Measurements from ENCODE around the gene ANAPC10.
"Not testable (repeated sequence)": the region's sequence is repeated elsewhere in the genome, so short reads cannot be mapped to it uniquely, and the experiment has no call there.

The ANAPC10 gene

DNA sequence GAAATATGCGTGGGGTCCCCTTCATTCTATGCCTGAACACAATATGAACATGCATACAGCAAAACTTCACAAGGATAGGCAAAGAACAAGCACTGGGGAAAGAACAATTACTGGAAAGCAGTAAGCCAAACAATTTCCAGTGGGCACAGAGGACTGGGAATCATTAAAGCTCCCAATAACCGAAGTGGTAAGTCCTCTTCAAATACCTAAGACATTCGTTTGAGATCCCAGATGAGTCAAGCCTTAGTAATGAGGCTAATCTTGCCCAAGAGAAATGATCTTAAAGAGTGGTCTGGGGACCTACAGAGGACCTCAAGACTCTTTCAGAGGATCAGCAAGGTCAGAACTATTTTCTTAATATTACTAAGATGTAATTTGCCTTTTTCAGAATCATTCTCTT is 28.6 kb downstream of the ANAPC10 start:
- DNase-seq = no peak

DNA sequence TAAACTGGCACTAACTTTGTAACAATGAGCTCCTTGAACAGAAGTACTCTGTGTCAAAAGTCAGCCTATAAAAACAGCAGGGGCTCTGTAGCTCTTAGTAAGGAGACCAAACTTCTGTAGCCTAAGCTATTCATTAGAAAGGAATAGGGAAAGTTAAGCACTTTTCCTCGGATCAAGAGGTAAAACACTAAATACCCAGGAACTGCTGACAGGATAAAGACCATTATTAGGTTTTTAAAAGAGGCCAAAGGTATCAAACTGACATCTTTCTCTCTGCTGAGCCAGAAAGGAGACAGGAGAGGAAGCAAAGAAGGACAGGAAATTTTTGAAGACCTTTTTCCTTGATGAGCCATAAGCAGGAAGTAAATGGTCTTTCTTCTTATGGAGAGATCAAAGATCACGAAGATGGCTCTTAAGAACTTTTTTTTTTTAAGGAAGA is 31.9 kb downstream of the ANAPC10 start:
- DNase-seq = no peak

DNA sequence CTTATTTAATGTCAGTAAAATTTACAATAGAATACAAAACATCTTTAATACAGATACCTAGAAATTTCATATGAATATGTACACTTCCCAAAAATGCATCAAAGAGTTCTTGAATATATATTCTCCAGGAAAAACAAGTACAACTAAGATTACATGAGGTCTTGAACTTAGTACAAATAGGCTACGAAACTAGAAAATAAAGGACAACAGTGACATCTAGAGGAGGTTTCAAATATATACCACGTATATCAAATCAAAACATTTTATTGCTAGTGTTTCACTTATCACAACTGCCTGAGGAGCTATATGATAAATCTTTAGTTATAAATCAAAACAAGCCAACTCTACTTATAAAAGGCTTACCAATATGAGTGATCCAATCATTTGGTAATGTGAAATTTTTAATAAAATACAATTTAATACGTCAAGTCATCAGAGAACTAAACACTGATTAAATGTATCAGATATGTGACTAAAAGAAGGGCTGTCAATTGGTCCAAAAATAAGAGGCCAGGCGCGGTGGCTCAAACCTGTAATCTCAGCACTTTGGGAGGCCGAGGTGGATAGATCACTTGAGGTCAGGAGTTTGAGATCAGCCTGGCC is 36.6 kb downstream of the ANAPC10 start:
- DNase-seq = no peak

DNA sequence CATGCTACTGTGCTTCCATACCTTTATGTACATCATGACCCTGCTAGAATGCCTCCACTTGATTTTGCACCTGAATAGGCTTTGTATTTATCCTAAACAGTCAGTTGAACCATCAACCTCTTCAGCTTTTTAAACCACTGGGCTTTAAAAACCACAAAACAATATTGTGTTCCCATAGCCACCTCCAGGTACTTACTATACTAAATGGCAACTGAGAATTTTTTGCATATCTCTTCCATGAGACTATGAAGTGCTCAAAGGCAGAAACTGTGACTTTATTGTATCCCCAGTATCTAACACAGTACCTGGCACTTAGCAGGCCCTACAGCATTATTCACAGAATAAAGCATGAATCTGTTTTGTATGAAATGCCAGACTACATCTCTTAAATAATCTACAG is 39.7 kb downstream of the ANAPC10 start:
- no peak for DNase-seq

DNA sequence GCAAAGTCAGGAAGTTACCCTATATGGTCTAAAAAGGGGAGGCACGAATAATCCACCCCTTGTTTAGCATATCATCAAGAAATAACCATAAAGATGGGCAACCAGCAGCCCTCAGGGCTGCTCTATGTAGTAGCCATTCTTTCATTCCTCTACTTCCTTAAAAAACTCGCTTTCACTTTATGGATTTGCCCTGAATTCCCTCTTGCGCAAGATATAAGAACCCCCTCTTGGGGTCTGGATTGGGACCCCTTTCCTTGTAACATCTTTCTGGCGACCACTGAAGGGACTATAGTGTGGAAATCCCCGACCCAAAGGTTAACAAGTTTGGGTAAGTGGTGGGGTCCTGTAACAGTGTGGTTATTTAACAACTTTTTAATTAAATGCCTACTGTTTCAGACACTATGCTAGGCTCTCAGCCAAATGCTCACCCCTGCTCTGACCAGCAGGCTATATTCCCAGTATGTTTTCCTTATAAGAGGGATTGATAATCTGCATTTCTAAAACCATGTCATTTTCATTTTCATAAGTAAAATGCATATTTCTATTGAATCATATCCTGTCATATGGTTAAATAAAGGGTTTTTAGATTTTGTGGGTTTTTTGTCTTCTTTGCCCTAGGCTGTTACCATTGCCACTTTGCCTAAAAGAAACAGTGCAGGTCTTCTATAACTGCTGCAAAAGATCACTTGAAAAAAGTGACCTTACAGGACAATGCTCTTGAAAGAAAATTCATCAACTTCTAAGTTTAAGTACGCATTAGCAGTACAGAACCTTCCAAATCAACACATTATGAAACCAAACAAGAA is 41.5 kb downstream of the ANAPC10 start:
- DNase-seq = no peak

DNA sequence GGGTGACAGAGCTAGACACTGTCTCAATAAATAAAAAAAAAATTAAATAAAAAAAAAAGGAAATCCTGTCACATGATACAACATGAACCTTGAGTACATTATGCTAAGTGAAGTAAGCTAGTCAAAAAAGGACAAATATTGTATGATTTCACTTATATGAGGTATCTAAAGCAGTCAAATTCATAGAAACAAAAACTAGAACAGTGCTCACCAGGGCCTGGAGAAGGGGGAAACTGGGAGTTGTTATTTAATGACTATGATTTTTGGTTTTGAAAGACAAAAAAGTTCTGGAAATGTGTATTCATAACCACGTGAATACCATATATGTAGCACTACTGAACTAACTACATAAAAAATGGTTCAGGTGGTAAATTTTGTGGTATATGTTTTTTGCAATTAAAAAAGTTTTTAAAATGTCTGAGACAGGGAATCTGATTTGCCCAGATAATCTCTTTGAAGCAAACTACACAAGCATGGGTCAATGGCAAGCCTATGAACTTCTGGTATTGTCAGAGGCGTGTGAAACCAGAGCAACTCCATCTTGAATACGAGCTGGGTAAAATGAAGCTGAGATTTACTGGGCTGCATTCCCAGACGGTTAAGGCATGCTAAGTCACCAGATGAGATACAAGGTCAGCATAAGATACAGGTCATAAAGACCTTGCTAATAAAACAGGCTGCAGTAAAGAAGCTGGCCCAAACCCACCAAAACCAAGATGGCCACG is 42.3 kb downstream of the ANAPC10 start:
- no peak for DNase-seq

DNA sequence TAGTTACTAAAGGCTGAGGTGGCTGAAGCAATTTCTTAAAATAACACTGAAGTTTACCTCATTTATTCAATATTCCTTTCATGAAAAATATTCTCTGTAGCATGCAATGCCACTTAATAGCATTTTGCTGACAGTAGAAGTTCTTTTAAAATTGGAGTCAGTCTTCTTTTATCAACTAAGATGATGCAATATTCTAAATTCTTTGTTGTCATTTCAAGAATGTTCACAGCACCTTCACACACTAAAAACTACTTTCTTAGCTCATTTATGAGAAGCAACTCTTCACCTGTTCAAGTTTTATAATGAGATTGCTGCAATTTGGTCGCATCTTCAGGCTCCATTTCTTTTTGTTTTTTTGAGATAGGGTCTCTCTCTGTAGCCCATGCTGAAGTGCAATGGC is 48.8 kb downstream of the ANAPC10 start:
- DNase-seq = no peak

DNA sequence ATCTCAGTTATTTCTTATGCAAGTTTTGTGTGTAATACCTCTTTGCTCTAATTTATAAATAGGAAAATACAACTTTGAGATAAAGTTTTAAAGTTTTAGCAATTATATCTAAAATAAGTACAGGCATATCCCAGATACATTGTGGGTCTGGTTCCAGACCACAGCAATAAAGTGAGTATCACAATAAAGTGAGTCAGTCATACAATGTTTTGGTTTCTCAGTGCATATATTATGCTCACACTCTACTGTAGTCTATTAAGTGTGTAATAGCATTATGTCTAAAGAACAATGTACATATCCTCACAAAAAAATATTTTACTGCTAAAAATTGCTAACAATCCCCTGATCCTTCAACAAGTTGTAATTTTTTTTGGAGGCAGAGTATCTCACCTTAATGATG is 49.2 kb downstream of the ANAPC10 start:
- DNase-seq = no peak

DNA sequence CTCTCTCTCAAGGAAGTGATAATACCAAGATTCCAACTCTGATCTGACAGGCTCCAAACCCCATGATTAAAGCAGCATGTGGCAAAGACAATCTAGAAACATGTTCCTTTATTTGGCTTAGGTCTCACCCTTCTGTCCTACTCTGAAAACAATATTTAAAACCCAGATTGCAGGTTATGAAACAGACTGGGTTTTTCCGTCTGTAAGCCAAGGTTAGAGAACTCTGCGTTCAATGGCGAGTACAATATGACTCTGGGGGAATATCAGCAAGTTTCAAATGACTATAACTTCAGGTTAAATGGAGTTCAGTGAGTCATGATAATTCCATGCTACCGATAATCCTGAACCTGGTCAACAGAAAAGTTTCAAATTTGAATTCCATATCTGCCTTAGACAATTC is 50.8 kb downstream of the ANAPC10 start:
- no peak for DNase-seq

DNA sequence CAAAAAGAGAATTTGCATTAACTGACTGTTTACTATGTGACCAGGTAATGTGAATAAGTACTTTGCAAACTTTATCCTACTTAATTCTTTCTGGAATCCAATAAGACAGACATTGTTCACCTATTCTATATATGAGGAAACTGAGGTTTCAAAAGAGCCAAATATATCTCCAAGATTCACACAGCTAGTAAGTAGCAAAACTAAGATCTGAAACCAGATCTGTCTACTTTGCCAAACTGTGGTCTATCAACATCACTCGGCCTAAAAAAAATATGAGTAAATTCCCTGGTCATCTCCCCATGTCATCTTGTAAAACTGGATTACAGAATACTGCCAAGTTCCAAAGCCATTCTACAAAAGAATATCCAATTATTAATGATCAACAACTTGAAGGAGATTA is 52.8 kb downstream of the ANAPC10 start:
- DNase-seq = no peak

DNA sequence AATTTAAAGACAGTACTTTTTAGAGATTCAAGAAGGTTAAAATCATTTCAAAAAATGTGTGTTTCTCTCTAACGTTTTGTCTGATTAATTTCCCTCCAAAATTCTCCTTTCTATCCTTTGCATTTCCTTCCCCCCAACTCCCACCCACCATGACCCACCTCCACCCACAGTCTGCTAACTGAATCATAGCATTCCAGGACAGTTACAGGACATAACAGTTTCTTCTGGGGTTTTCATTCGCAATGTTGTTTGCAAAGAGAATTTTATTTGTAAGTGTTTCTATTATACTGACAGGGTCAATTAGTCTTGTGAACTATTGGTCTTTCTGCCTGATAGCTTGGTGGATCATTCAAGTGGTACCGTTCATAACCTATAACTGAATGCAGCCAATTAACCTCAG is 53.7 kb downstream of the ANAPC10 start:
- no peak for DNase-seq

DNA sequence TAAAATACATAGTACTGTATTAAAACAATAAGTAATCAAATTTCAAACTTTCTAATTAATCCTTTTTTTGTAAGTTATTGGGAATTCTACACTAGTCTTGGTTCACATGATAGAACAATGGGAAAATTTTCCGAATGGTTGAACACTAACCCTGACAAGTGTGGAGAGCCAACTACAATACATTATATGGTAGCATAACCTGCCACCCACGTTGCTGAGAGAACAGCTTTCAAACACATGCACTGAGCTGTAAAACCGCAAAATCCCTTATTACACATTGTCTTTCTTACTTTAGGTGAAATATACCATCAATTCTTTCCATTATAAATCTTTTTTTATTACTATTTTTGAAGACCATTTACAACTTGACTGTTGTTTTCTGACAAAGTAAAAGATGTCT is 54.7 kb downstream of the ANAPC10 start:
- no peak for DNase-seq

DNA sequence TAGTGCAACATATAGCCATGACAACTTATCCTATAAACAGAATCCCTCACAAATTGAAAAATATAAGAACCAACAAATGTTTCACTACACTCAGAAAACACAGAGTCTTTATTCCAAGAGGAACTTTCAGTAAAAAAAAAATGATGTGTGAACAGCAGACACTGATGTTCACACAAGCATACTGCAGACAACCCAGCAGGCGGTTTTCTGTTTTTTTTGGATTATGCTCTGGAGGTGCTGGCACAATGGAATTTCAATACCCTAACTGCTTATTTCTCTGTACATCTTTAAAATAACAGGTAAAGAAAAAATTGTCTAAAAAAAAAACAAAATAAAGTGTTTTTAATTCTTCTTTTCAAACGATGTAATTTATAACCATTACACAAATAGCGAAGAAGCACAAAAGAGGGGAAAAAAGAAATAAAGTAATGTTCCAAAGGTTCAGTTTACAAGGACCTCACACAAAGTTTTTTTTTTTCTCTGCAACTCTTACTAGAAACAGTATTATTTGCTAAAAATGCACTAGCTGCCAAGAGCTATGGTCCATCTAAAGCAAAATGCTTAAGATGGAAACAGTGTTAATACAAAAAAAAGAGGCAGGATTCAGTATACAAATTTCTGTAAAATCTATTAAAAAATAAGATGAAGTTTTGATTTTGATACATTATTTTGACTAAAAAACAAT is 55.3 kb downstream of the ANAPC10 start:
- DNase-seq = no peak

DNA sequence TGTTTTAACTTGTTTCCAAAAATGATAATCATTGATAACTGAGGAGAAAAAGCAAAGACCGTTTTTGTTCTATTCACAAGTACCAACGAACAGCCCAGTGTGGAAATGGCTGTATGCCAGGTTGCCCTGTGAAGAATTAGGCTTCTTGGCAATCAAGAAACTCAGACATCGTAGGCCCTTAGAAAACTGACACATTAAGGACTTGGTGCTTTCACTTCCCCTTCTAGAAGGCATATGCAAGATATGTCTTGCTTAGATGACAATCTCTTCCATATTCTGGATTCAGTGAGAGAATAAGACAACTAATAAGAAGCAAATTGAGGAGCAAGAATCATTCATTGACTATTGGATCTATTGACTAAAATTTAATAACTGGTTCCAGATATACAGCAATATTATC is 56.6 kb downstream of the ANAPC10 start:
- no peak for DNase-seq

DNA sequence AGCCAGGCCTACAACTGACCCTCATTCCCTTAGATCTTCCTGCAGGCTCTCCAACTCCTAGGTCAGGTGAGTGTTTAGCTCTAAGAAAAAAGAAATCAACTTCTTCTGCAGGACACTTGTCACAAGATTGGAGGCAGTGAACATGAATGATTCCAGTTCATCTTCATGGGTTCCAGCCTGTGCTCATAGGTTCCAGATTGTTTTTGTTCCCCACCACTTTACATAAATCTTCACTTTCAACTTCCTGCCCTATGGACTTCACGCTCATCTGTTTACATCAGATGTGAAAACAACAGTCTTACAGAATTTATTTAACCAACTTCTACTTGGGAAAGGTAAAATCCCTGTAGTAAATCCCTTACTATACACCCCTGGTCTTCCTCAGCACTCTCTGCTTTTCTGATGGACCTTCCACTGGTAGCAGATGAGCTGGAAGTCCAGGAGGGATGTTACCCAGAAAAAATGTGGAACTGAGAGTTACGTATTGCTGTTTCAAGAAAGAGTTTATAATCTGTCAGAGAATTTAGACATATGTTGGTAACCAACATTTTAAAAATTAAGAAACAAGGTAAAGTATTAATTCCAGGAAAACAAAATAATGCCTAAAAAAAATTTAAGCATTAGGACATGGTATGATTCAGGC is 62.4 kb downstream of the ANAPC10 start:
- no peak for DNase-seq

DNA sequence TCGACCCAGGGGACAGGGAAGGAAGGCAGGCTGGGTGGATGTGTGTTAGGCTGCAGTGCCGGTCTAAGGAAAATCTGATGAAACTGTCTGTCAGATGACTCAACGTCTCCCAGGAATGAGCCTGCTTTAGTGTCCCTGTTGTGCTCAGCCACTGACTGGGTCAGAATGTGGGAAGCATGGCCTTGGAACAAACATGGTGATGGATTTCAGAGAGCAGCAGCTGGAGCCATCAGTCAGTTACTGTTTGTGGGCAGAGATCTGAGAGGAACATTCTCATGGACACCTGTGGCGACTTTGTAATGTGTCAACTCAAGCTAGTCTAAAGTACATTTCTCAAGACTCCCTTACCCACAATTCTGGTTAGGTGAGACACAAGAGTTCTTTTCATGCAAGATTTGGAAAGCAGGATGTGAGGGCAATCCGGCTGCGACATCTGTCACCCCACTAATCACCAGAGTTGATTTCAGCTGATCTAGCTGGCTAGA is 63.2 kb downstream of the ANAPC10 start:
- no peak for DNase-seq

DNA sequence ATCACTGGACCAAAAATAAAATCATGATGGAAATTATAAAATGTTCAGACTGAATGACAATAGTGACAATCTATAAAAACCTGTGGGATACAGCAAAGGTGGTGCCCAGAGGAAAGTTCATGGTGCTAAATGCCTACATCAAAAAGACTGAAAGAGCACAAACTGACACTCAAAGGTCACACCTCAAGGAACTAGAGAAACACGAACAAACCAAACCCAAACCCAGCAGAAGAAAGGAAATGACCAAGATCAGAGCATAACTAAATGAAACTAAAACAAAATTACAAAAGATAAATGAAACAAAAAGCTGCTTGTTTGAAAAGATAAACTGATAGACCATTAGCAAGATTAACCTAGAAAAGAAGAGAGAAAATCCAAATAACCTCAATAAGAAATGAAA is 78.7 kb downstream of the ANAPC10 start:
- no peak for DNase-seq

DNA sequence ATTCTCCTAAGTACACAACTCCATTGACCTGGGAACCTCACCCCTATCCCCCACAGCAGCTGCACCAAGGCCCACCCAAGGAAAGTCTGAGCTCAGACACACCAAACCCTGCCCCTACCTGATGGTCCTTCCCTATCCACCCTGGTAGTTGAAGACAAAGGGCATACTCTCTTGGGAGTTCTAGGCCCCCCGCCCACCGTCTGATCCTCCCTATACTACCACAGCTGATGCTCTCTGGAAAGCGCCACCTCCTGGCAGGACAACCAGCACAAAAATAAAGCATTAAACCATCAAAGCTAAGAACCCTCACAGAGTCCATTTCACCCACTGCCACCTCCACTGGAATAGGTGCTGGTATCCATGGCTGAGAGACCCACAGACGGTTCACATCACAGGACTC is 83.6 kb downstream of the ANAPC10 start:
- no peak for DNase-seq

DNA sequence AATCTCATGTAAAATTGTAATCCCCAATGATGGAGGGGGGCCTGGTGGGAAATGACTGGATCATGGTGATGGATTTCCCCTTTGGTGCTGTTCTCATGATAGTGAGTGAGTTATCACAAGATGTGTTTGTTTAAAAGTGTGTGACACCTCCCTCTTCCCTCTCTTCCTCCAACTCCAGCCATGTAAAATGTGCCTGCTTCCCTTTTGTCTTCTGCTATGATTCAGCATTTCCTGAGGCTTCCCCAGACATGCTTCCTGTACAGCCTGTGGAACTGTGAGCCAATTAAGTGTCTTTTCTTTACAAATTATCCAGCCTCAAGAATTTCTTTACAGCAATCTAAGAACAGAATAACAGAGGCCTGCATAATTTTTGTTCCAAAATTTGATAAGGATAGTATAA is 85.2 kb downstream of the ANAPC10 start:
- DNase-seq = no peak

DNA sequence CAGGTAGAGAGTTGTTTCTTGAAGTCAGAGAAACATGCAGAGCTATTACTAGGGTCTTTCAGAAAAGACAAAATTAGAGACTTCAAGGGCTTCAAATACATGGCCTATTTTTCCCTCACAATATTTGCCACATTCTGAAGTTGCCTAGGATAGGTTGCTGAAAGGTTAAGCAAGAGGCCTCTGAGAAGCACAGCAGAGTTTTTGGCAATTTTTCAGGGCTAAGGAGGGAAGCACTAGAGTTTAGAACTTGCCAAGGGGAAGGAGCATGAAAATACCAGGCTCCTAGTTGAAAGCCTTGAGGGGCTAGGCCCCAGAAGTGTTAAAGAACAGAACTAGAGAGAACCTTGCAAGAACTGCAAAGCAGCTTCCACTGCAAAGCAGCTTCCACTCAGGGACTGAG is 86.4 kb downstream of the ANAPC10 start:
- DNase-seq = no peak

DNA sequence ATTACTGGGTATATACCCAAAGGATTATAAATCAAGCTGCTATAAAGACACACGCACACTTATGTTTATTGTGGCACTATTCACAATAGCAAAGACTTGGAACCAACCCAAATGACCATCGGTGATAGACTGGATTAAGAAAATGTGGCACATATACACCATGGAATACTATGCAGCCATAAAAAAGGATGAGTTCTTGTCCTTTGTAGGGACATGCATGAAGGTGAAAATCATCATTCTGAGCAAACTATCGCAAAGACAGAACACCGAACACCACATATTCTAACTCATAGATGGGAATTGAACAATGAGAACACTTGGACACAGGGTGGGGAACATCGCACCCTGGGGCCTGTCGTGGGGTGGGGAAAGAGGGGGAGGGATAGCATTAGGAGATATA is 87.7 kb downstream of the ANAPC10 start:
- DNase-seq = not testable (repeated sequence)

DNA sequence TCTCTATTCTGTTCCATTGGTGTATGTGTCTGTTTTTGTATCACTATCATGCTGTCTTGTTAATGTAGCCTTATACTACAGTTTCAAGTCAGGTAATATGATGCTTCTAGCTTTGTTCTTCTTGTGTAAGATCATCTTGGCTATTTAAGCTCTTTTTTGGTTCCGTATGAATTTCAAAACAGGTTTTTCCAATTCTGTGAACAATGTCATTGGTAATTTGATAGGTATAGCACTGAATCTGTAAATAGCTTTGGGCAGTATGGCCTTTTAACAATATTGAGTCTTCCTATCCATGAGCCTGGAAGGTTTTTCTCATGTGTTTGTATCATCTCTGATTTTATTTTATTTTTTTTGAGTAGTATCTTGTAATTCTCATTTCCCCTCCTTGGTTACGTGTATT is 94.3 kb downstream of the ANAPC10 start:
- no peak for DNase-seq

DNA sequence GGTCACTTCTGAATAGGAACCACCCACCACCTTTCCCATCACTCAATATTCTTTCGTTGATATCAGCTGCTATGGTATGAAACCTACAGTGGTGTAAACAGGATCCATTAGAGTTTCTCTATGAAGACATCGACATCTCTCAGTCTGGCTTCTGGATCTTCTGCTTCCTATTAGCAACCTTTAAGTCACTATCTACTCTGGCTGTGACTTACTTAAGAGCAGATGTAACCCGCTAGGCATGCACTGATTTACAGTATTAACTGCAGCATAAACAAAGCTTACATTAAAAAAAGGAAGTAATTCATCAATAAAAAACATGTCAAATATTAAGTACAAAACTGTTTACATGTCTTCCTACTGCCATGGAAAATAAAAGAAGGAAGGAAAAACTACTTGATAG is 96.4 kb downstream of the ANAPC10 start:
- no peak for DNase-seq
